Prostate gland (tissue), 2 donors: ENCODE measurements around the gene C1R. TPM values are rescaled to one million over a fixed set of nuclear protein-coding genes. Genes with fewer than 3 reads are reported as not detected.

ENCODE experiments used
- DNase-seq: peaks from one replicate; pipeline ENCODE4 v3.0.0-alpha.2; 2019; ENCODE audit warnings: low spot score
- H3K27ac ChIP-seq, 2 donors: fragments of 200-600 bp; sonication (generic); 2 replicates each; pipeline ENCODE4 v1.5.1; 2017 to 2019
- H3K27me3 ChIP-seq: fragments of 200-600 bp; sonication (generic); replicated peaks from 2 replicates; pipeline ENCODE4 v1.5.1; 2019; ENCODE audit not compliant: insufficient read depth
- H3K36me3 ChIP-seq, 2 donors: fragments of 200-600 bp; sonication (generic); 1 replicate in 1 of 2; 2 replicates in 1 of 2; pipeline versions ENCODE4 v1.5.1 to v1.8.1; 2017 to 2019
- H3K4me1 ChIP-seq: fragments of 200-600 bp; sonication (generic); replicated peaks from 2 replicates; pipeline ENCODE4 v1.5.1; 2019
- H3K4me3 ChIP-seq, 2 donors: fragments of 200-600 bp; sonication (generic); 2 replicates each; pipeline ENCODE4 v1.5.1; 2017 to 2019
- H3K9me3 ChIP-seq: fragments of 200-600 bp; sonication (generic); 2 replicates; pipeline ENCODE4 v1.5.1; 2017
- POLR2A ChIP-seq: fragments of 450-650 bp; IDR thresholded peaks from one replicate; pipeline ENCODE4 v1.6.1; 2016; ENCODE audit warnings: antibody characterized with exemption, mild to moderate bottlenecking
- POLR2AphosphoS5 ChIP-seq: sonication (generic); formaldehyde crosslinking; IDR thresholded peaks from one replicate; pipeline ENCODE4 v1.6.1; 2017; ENCODE audit warnings: antibody characterized with exemption
- whole genome bisulfite sequencing: methylation state at CpG from one replicate; pipeline ENCODE4 v1.1.5; 2018; 5-methylcytosine and 5-hydroxymethylcytosine counted together
- intact Hi-C: fragments of 100-400 bp; cut with DNase I; formaldehyde crosslinking; loops from one replicate; pipeline ENCODE4 v1.14.2; 2022
- total RNA-seq, 2 donors: library from RNA; depleted of rRNA; stranded (reverse); fragments of >200 nt; gene quantifications; one replicate each; pipeline ENCODE4 v1.1.0, GENCODE V29; 2016
- TF ChIP-seq, protein P1 (sequence below), 4 experiments: fragments of 200-600 bp in 2 of 4; fragments of 450-650 bp in 2 of 4; sonication (generic) in 2 of 4; IDR thresholded peaks; 1 replicate in 3 of 4; 2 replicates in 1 of 4; pipeline ENCODE4 v1.5.1; 2016 to 2019; ENCODE audit warnings: antibody characterized with exemption in 4 of 4, mild to moderate bottlenecking in 2 of 4, moderate library complexity in 2 of 4

C1R gene
- total RNA-seq, 2 donors from 2014 or later: 104 to 261 TPM

DNA sequence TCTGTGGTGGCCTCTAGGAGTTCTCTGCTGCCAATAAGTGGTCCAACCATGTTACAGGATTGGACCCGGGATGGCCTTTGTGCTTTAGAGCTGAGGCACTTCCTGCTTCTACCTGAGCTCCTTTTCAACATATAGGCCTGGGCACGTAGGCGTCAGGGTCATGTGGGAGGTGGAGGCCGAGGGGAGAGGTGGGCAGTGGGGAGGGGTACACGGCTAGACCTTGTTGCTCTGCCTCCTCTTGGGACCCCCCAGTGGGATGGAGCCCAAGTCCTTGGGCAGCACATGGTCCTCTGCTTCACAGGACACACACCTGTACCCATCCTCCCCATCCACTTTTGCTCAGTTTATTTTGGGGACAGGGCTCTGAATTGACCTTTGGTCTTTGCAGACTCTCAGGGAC is 29.1 kb upstream of the C1R start:
- DNase-seq: no peak
- H3K4me3 ChIP-seq: no peak overlapping the region
- H3K27ac ChIP-seq: no peak overlapping the region
- no peaks in the 10 kb centered on the region for H3K36me3 ChIP-seq
- no peaks in the 10 kb centered on the region for H3K27me3 ChIP-seq
- WGBS: 63% methylated on average over 5 of the region's 5 CpGs
- intact Hi-C loops: no loop called here
- no peaks in the 10 kb centered on the region for H3K9me3 ChIP-seq
- no peaks in the 10 kb centered on the region for H3K4me1 ChIP-seq
- TF ChIP-seq POLR2A (no peak), POLR2AphosphoS5 (no peak)

DNA sequence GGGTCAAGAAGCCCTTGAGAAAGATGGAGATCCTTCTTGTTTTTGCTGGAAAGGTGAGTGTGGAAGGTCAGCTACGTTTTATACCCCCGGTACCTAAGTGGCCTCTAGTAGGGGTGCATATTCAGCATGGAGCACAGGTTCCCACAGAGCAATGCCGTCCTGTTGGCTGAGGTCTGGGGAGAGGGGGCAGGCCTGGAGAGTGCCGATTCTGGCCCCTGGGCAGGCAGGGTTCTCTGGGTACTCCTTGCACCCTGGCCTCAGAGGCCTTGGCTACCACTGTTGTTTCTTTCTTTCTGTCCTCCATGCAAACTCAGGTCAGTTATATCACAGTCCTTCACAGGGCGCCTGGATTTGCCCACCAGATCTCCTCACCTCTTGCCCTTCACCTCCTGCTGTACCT is 27.9 kb upstream of the C1R start:
- TF ChIP-seq, protein P1, sequence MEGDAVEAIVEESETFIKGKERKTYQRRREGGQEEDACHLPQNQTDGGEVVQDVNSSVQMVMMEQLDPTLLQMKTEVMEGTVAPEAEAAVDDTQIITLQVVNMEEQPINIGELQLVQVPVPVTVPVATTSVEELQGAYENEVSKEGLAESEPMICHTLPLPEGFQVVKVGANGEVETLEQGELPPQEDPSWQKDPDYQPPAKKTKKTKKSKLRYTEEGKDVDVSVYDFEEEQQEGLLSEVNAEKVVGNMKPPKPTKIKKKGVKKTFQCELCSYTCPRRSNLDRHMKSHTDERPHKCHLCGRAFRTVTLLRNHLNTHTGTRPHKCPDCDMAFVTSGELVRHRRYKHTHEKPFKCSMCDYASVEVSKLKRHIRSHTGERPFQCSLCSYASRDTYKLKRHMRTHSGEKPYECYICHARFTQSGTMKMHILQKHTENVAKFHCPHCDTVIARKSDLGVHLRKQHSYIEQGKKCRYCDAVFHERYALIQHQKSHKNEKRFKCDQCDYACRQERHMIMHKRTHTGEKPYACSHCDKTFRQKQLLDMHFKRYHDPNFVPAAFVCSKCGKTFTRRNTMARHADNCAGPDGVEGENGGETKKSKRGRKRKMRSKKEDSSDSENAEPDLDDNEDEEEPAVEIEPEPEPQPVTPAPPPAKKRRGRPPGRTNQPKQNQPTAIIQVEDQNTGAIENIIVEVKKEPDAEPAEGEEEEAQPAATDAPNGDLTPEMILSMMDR (IDR thresholded peaks at IDR 0.05): no peak
- TF ChIP-seq POLR2AphosphoS5 (no peak), POLR2A (no peak)
- intact Hi-C loops: no loop called here
- no peaks in the 10 kb centered on the region for H3K9me3 ChIP-seq
- H3K27ac ChIP-seq: no peak overlapping the region
- H3K4me3 ChIP-seq: no peak overlapping the region
- H3K36me3 ChIP-seq: no peaks in the 10 kb centered on the region
- H3K27me3 ChIP-seq: no peaks in the 10 kb centered on the region
- WGBS: 87% methylated on average over 5 of the region's 5 CpGs
- no peak for DNase-seq
- H3K4me1 ChIP-seq: no peaks in the 10 kb centered on the region

DNA sequence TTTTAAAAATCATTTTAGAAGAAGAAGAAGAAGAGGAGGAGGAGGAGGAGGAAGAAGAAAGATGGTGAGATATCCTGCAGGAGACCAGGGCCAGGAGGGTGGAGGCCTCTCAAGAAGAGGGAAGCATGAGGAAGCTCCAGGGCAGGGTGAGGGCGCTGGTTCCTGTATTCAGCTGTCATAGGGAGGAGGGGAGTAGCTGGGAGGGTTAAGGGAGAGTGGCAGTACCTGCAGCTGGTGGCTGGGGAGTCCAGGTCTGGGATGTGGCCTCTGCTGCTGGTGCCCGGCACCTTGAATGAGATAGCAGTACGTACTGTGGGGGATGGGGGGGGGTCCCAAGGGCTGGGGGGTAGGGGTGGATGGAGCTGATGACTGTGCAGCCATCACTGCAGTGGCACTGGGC is 26.6 kb upstream of the C1R start:
- Histone ChIP-seq H3K36me3 (no peaks in the 10 kb centered on the region), H3K9me3 (no peaks in the 10 kb centered on the region), H3K4me3 (no peak overlapping the region), H3K27me3 (no peaks in the 10 kb centered on the region), H3K27ac (no peak overlapping the region), H3K4me1 (no peaks in the 10 kb centered on the region)
- TF ChIP-seq POLR2A (no peak), POLR2AphosphoS5 (no peak)
- TF ChIP-seq, protein P1 (IDR thresholded peaks at IDR 0.05): no peak
- no peak for DNase-seq
- WGBS: 85% methylated on average over 3 of the region's 3 CpGs
- intact Hi-C loops: no loop called here

DNA sequence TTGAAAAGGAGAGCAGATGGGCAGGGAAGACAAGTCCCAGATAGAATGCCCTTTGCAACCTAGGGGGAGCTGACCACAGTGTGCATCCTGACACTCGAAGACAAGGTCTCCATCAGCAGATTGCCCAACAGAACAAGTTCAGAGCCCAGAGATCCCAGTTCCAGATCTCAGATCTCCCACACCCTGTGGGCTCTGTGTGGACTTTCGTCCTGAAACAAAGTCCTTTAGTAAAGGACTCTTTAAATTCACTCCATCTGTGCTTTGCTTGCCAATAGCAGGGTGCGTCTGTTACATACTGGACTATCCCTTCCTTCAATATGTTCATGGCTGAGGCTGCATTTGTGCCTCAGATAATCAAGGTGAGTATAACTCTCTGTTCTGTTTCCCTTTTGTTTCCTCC is 25.4 kb upstream of the C1R start:
- Histone ChIP-seq H3K36me3 (no peaks in the 10 kb centered on the region), H3K27me3 (no peaks in the 10 kb centered on the region), H3K4me1 (no peaks in the 10 kb centered on the region), H3K4me3 (no peak overlapping the region), H3K9me3 (no peaks in the 10 kb centered on the region), H3K27ac (no peak overlapping the region)
- intact Hi-C loops: no loop called here
- DNase-seq: no peak
- TF ChIP-seq, protein P1 (IDR thresholded peaks at IDR 0.05): no peak
- TF ChIP-seq POLR2A: no peak
- TF ChIP-seq POLR2AphosphoS5: no peak
- 91% methylated on average over 3 of the region's 3 CpGs for WGBS

DNA sequence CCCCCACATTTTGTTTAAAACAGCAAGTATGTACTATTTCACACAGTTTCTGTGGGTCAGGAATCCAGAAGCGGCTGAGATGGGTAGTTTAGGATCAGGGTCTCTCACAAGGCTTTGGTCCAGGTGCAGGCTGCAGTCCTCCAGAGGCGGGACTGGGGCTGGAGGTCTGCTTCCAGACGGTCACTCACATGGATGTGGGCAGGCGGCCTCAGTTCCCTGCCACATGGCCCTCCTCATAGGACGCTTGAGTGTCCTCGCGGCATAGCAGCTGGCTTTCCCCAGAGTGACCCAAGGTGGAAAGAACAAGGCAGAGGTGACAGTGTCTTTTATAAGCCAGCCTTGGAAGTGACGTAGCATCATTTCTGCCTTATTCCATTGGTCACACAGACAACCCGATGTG is 24.7 kb upstream of the C1R start:
- H3K9me3 ChIP-seq: no peaks in the 10 kb centered on the region
- no peaks in the 10 kb centered on the region for H3K4me1 ChIP-seq
- no peaks in the 10 kb centered on the region for H3K27me3 ChIP-seq
- no peak overlapping the region for H3K4me3 ChIP-seq
- TF ChIP-seq, protein P1 (IDR thresholded peaks at IDR 0.05): no peak
- TF ChIP-seq POLR2A (no peak), POLR2AphosphoS5 (no peak)
- no peaks in the 10 kb centered on the region for H3K36me3 ChIP-seq
- WGBS: 93% methylated on average over 9 of the region's 9 CpGs
- no peak overlapping the region for H3K27ac ChIP-seq
- intact Hi-C loops: no loop called here
- no peak for DNase-seq
